ENCODE data around the gene GTF2I. TPM values are rescaled to one million over a fixed set of nuclear protein-coding genes. Genes with fewer than 3 reads are reported as not detected.
"Not testable (repeated sequence)": the region's sequence is repeated elsewhere in the genome, so short reads cannot be mapped to it uniquely, and the experiment has no call there.

GTF2I gene
- total RNA-seq, 2 experiments from 2014 or later = 170 to 184 TPM

GRCh38 chr7:74707238-74707637 lies 49.7 kb downstream of the GTF2I start:
- POLR2A ChIA-PET = no interaction called here
- H3K27me3 Mint-ChIP-seq = no peaks in the 10 kb centered on the region
- no peak for DNase-seq
- H3K9me3 Mint-ChIP-seq = peaks cover 1% of the 10 kb centered on the region
- peaks cover 41% of the 10 kb centered on the region for H3K36me3 Mint-ChIP-seq
- ATAC-seq (ENCODE audit: low read depth) = no peak
- no peak overlapping the region for H3K27ac Mint-ChIP-seq
- peaks cover 2% of the 10 kb centered on the region for H3K4me1 Mint-ChIP-seq
- H3K4me3 Mint-ChIP-seq = no peak overlapping the region

GRCh38 chr7:74708569-74709275 lies 51.2 kb downstream of the GTF2I start:
- DNase-seq (no peak), ATAC-seq (ENCODE audit: low read depth) (no peak)
- POLR2A ChIA-PET = no interaction called here
- H3K4me1 Mint-ChIP-seq = peaks cover 2% of the 10 kb centered on the region
- H3K27me3 Mint-ChIP-seq = no peaks in the 10 kb centered on the region
- H3K4me3 Mint-ChIP-seq = no peak overlapping the region
- peaks cover 7% of the 10 kb centered on the region for H3K9me3 Mint-ChIP-seq
- no peak overlapping the region for H3K27ac Mint-ChIP-seq
- peaks cover 44% of the 10 kb centered on the region for H3K36me3 Mint-ChIP-seq

GRCh38 chr7:74709880-74710671 lies 52.6 kb downstream of the GTF2I start:
- POLR2A ChIA-PET = no interaction called here
- Mint-ChIP-seq H3K36me3 (peaks cover 52% of the 10 kb centered on the region), H3K4me1 (no peaks in the 10 kb centered on the region), H3K27me3 (no peaks in the 10 kb centered on the region), H3K27ac (no peak overlapping the region), H3K4me3 (no peak overlapping the region), H3K9me3 (peaks cover 9% of the 10 kb centered on the region)
- no peak for DNase-seq
- ATAC-seq (ENCODE audit: low read depth) = no peak

GRCh38 chr7:74713567-74713966 lies 56.0 kb downstream of the GTF2I start:
- peaks cover 3% of the 10 kb centered on the region for H3K4me1 Mint-ChIP-seq
- no peak for ATAC-seq (ENCODE audit: low read depth)
- no peak overlapping the region for H3K4me3 Mint-ChIP-seq
- H3K9me3 Mint-ChIP-seq = peaks cover 9% of the 10 kb centered on the region
- H3K27me3 Mint-ChIP-seq = no peaks in the 10 kb centered on the region
- DNase-seq = no peak
- POLR2A ChIA-PET = no interaction called here
- peaks cover 52% of the 10 kb centered on the region for H3K36me3 Mint-ChIP-seq
- no peak overlapping the region for H3K27ac Mint-ChIP-seq

- POLR2A ChIA-PET = interaction anchor here (0.6 kb wide), 1 partner anchor 13 kb away, joined by 7 read pairs; no protein-coding TSS in a partner anchor
- Mint-ChIP-seq H3K4me1 (peaks cover 3% of the 10 kb centered on the region), H3K9me3 (peaks cover 1% of the 10 kb centered on the region), H3K27me3 (no peaks in the 10 kb centered on the region), H3K27ac (no peak overlapping the region), H3K4me3 (no peak overlapping the region), H3K36me3 (peaks cover 33% of the 10 kb centered on the region)
- DNase-seq (no peak), ATAC-seq (ENCODE audit: low read depth) (no peak)
Measured at GRCh38 chr7:74717889-74718288, 60.4 kb downstream of the GTF2I start.

GRCh38 chr7:74718336-74718735 lies 60.8 kb downstream of the GTF2I start:
- H3K27me3 Mint-ChIP-seq = no peaks in the 10 kb centered on the region
- H3K27ac Mint-ChIP-seq = no peak overlapping the region
- DNase-seq = no peak
- no peak overlapping the region for H3K4me3 Mint-ChIP-seq
- POLR2A ChIA-PET = no interaction called here
- peaks cover 1% of the 10 kb centered on the region for H3K9me3 Mint-ChIP-seq
- peaks cover 32% of the 10 kb centered on the region for H3K36me3 Mint-ChIP-seq
- ATAC-seq (ENCODE audit: low read depth) = no peak
- peaks cover 3% of the 10 kb centered on the region for H3K4me1 Mint-ChIP-seq

- peaks cover 21% of the 10 kb centered on the region for H3K36me3 Mint-ChIP-seq
- H3K9me3 Mint-ChIP-seq = no peaks in the 10 kb centered on the region
- H3K4me3 Mint-ChIP-seq = no peak overlapping the region
- no peak for DNase-seq
- H3K4me1 Mint-ChIP-seq = peaks cover 6% of the 10 kb centered on the region
- no peak overlapping the region for H3K27ac Mint-ChIP-seq
- ATAC-seq (ENCODE audit: low read depth) = no peak
- H3K27me3 Mint-ChIP-seq = no peaks in the 10 kb centered on the region
- POLR2A ChIA-PET = no interaction called here
Measured at GRCh38 chr7:74722153-74722552, 64.6 kb downstream of the GTF2I start.

GRCh38 chr7:74725840-74726239 lies 68.3 kb downstream of the GTF2I start:
- POLR2A ChIA-PET = no interaction called here
- no peak overlapping the region for H3K27ac Mint-ChIP-seq

GRCh38 chr7:74726309-74727101 lies 69.0 kb downstream of the GTF2I start:
- Mint-ChIP-seq H3K4me1 (peaks cover 3% of the 10 kb centered on the region), H3K27me3 (no peaks in the 10 kb centered on the region), H3K4me3 (no peak overlapping the region), H3K36me3 (peaks cover 8% of the 10 kb centered on the region), H3K9me3 (no peaks in the 10 kb centered on the region), H3K27ac (no peak overlapping the region)
- POLR2A ChIA-PET = no interaction called here
- DNase-seq (no peak), ATAC-seq (ENCODE audit: low read depth) (no peak)

More at GRCh38 chr7:74725840-74726239, 68.3 kb downstream of the GTF2I start:
- H3K9me3 Mint-ChIP-seq = no peaks in the 10 kb centered on the region
- peaks cover 3% of the 10 kb centered on the region for H3K4me1 Mint-ChIP-seq
- no peaks in the 10 kb centered on the region for H3K27me3 Mint-ChIP-seq
- H3K36me3 Mint-ChIP-seq = peaks cover 7% of the 10 kb centered on the region
- no peak overlapping the region for H3K4me3 Mint-ChIP-seq
- ATAC-seq (ENCODE audit: low read depth) = no peak
- DNase-seq = no peak

GRCh38 chr7:74728686-74729085 lies 71.2 kb downstream of the GTF2I start:
- H3K27me3 Mint-ChIP-seq; ATAC-seq (ENCODE audit: low read depth); H3K27ac Mint-ChIP-seq; H3K4me3 Mint-ChIP-seq; H3K4me1 Mint-ChIP-seq; H3K9me3 Mint-ChIP-seq; H3K36me3 Mint-ChIP-seq; DNase-seq; POLR2A ChIA-PET: not testable (repeated sequence)

GRCh38 chr7:74730186-74730585 lies 72.7 kb downstream of the GTF2I start:
- H3K9me3 Mint-ChIP-seq; ATAC-seq (ENCODE audit: low read depth); H3K27me3 Mint-ChIP-seq; H3K36me3 Mint-ChIP-seq; H3K4me3 Mint-ChIP-seq; H3K4me1 Mint-ChIP-seq; POLR2A ChIA-PET; H3K27ac Mint-ChIP-seq; DNase-seq: not testable (repeated sequence)

GRCh38 chr7:74739974-74740703 lies 82.6 kb downstream of the GTF2I start:
- ATAC-seq (ENCODE audit: low read depth); H3K9me3 Mint-ChIP-seq; H3K4me1 Mint-ChIP-seq; DNase-seq; H3K27ac Mint-ChIP-seq; H3K27me3 Mint-ChIP-seq; POLR2A ChIA-PET; H3K36me3 Mint-ChIP-seq; H3K4me3 Mint-ChIP-seq: not testable (repeated sequence)

GRCh38 chr7:74743936-74744557 lies 86.5 kb downstream of the GTF2I start:
- ATAC-seq (ENCODE audit: low read depth); H3K27ac Mint-ChIP-seq; H3K9me3 Mint-ChIP-seq; H3K27me3 Mint-ChIP-seq; H3K4me3 Mint-ChIP-seq; POLR2A ChIA-PET; H3K36me3 Mint-ChIP-seq; H3K4me1 Mint-ChIP-seq; DNase-seq: not testable (repeated sequence)

Measured in activated naive CD8-positive, alpha-beta T cell treated with anti-CD3 and anti-CD28 coated beads, Interleukin-2, amount 10 ng/mL, durations not matched to agents 7 days and 5 days (primary cell).